B cell (primary cell): Measurements from ENCODE around the gene SPRY2.

Experiments
- CTCF ChIP-seq: fragments of 200-600 bp; IDR thresholded peaks from one replicate; pipeline ENCODE4 v1.8.0; 2022; ENCODE audit warnings: antibody characterized with exemption, mild to moderate bottlenecking
- EZH2 ChIP-seq: IDR thresholded peaks from 2 replicates; pipeline ENCODE4 v1.6.1; 2012; ENCODE audit warnings: borderline replicate concordance, low read depth, mild to moderate bottlenecking, moderate library complexity, low read length; ENCODE audit not compliant: insufficient read depth, poor library complexity, severe bottlenecking

- TF ChIP-seq CTCF (no peak), EZH2 (no peak)
Observed at GRCh38 chr13:80312012-80312704, 28.8 kb downstream of the SPRY2 start.
